Osteocyte (in vitro differentiated cells): ENCODE data around the gene DOCK3. TPM values are rescaled to one million over a fixed set of nuclear protein-coding genes. Genes with fewer than 3 reads are reported as not detected.
"Not testable (repeated sequence)": the region's sequence is repeated elsewhere in the genome, so short reads cannot be mapped to it uniquely, and the experiment has no call there.

ENCODE experiments used
- DNase-seq: peaks from one replicate; pipeline ENCODE4 v3.0.0; 2021; ENCODE audit warnings: mixed read lengths; ENCODE audit not compliant: unreplicated experiment; ENCODE audit errors: extremely low spot score
- H3K27ac Mint-ChIP-seq: one replicate; pipeline ENCODE4 v1.8.0; 2021; ENCODE audit warnings: mild to moderate bottlenecking, mixed read lengths; ENCODE audit not compliant: unreplicated experiment
- H3K27me3 Mint-ChIP-seq: one replicate; pipeline ENCODE4 v1.8.0; 2021; ENCODE audit warnings: mixed read lengths; ENCODE audit not compliant: unreplicated experiment
- H3K36me3 Mint-ChIP-seq: one replicate; pipeline ENCODE4 v1.8.0; 2021; ENCODE audit warnings: mixed read lengths; ENCODE audit not compliant: unreplicated experiment
- H3K4me1 Mint-ChIP-seq: one replicate; pipeline ENCODE4 v1.8.0; 2021; ENCODE audit warnings: mixed read lengths; ENCODE audit not compliant: unreplicated experiment
- H3K4me3 Mint-ChIP-seq: one replicate; pipeline ENCODE4 v1.8.0; 2021; ENCODE audit warnings: mild to moderate bottlenecking, moderate library complexity, mixed read lengths; ENCODE audit not compliant: unreplicated experiment
- H3K9me3 Mint-ChIP-seq: one replicate; pipeline ENCODE4 v1.8.0; 2021; ENCODE audit warnings: mixed read lengths; ENCODE audit not compliant: unreplicated experiment
- CTCF ChIP-seq: fragments of 200-600 bp; sonication (generic); IDR thresholded peaks from 2 replicates; pipeline ENCODE4 v1.5.0; 2021; ENCODE audit warnings: antibody characterized with exemption, mild to moderate bottlenecking, moderate library complexity
- total RNA-seq: library from RNA; stranded (reverse); gene quantifications from 2 replicates; pipeline ENCODE4 v1.2.1, GENCODE V29; 2021

The DOCK3 gene
- total RNA-seq, 1 donor from 2014 or later, result 0.24 TPM

DNA sequence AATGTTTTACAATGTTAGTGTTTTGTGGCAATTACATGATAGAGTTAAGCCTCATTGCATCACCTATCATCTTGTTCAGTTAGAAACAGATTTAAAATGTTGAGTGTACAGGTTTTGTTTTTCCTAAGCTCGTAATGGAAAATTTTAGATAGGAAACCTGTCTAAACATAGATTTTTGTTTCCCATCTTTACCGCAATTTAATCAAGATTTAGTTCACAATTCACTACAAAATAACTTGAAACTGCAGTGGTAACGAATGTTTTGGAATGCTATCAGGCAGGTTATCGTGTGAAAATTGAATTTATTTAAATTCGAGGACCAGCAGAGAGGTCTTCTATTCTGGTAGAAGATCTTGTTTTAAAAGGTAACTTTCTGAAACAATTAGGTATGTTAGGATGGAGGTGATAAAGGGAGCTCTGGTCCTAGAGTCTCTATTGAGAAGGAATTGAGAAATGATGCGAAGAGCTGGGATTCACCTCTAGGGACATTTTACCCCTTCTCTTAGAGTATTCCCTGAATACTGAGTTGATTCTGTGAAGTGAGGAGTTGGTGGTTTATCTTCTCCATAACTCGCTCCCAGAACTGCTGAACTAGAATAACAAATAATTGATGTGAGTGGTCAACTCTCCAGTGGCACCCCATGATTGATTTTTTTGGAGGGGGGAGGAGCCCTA, 1.4 kb downstream of the DOCK3 start:
- Mint-ChIP-seq H3K27me3 (peaks cover 74% of the 10 kb centered on the region), H3K9me3 (no peaks in the 10 kb centered on the region), H3K27ac (no peak overlapping the region), H3K4me3 (no peak overlapping the region), H3K36me3 (no peaks in the 10 kb centered on the region), H3K4me1 (peaks cover 4% of the 10 kb centered on the region)
- no peak for DNase-seq
- TF ChIP-seq CTCF, result no peak

- H3K27me3 Mint-ChIP-seq, result peaks cover 43% of the 10 kb centered on the region
- H3K27ac Mint-ChIP-seq, result no peak overlapping the region
- no peak overlapping the region for H3K4me3 Mint-ChIP-seq
- TF ChIP-seq CTCF, result no peak
- no peaks in the 10 kb centered on the region for H3K9me3 Mint-ChIP-seq
- no peak for DNase-seq
- no peaks in the 10 kb centered on the region for H3K4me1 Mint-ChIP-seq
- H3K36me3 Mint-ChIP-seq, result no peaks in the 10 kb centered on the region
Observed at GRCh38 chr3:50687127-50687751, 12.5 kb downstream of the DOCK3 start.

DNA sequence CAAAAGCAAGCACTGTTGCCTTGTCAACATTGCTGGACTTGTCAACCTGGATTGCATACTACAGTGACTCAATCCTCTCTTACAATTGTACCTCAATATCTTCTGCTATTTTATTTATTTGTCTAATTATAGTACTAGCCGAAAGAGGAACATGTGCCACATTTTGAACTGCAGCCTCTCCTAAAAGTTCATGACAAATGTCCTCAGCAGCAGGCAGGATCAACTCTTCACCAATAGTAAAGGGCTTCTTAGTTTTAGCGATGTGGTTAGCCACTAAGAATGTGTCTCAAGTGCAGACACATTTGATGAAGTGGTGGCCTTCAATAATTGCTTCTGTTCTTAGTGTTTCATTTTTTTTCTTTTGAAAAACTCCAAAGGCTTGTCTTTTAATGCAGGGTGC, 13.2 kb downstream of the DOCK3 start:
- DNase-seq, result no peak
- no peak for TF ChIP-seq CTCF
- Mint-ChIP-seq H3K27me3 (peaks cover 42% of the 10 kb centered on the region), H3K4me3 (no peak overlapping the region), H3K9me3 (no peaks in the 10 kb centered on the region), H3K36me3 (no peaks in the 10 kb centered on the region), H3K27ac (no peak overlapping the region), H3K4me1 (no peaks in the 10 kb centered on the region)

DNA sequence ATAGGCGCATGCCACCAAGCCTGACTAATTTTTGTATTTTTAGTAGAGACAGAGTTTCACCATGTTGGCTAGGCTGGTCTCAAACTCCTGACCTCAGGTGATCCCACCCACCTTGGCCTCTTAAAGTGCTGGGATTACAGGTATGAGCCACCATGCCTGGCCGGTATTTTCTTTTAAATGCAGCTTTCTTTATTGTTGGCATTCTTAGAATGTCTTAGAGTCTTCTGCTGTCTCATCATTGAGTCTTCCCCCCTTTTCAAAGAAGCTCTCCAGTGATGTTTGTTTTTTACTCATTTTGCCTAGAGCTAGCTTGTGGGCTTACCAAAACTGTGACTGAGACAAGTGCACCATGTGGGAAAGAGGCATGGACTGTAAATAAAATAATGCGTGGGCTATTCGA, 13.9 kb downstream of the DOCK3 start:
- H3K4me3 Mint-ChIP-seq, H3K27ac Mint-ChIP-seq, H3K9me3 Mint-ChIP-seq, H3K4me1 Mint-ChIP-seq, H3K36me3 Mint-ChIP-seq, DNase-seq: not testable (repeated sequence)
- peaks cover 37% of the 10 kb centered on the region for H3K27me3 Mint-ChIP-seq

- no peak for TF ChIP-seq CTCF
- H3K4me3 Mint-ChIP-seq, result no peak overlapping the region
- no peaks in the 10 kb centered on the region for H3K4me1 Mint-ChIP-seq
- H3K9me3 Mint-ChIP-seq, result no peaks in the 10 kb centered on the region
- H3K27ac Mint-ChIP-seq, result no peak overlapping the region
- H3K36me3 Mint-ChIP-seq, result no peaks in the 10 kb centered on the region
- peaks cover 28% of the 10 kb centered on the region for H3K27me3 Mint-ChIP-seq
- no peak for DNase-seq
Observed at GRCh38 chr3:50689558-50689957, 14.8 kb downstream of the DOCK3 start.
